Measurements from ENCODE around the gene MCOLN3. TPM values are rescaled to one million over a fixed set of nuclear protein-coding genes. Genes with fewer than 3 reads are reported as not detected.

The MCOLN3 gene
- total RNA-seq, 3 donors from 2014 or later: 2.9 to 13.6 (median 3.2) TPM

- Histone ChIP-seq H3K27ac (no peak overlapping the region), H3K4me3 (no peak overlapping the region), H3K36me3 (no peaks in the 10 kb centered on the region), H3K27me3 (no peaks in the 10 kb centered on the region), H3K4me1 (no peaks in the 10 kb centered on the region), H3K9me3 (no peaks in the 10 kb centered on the region)
- DNase-seq (ENCODE audit: low spot score in 2 of 2): no peak
- TF ChIP-seq, protein P1, sequence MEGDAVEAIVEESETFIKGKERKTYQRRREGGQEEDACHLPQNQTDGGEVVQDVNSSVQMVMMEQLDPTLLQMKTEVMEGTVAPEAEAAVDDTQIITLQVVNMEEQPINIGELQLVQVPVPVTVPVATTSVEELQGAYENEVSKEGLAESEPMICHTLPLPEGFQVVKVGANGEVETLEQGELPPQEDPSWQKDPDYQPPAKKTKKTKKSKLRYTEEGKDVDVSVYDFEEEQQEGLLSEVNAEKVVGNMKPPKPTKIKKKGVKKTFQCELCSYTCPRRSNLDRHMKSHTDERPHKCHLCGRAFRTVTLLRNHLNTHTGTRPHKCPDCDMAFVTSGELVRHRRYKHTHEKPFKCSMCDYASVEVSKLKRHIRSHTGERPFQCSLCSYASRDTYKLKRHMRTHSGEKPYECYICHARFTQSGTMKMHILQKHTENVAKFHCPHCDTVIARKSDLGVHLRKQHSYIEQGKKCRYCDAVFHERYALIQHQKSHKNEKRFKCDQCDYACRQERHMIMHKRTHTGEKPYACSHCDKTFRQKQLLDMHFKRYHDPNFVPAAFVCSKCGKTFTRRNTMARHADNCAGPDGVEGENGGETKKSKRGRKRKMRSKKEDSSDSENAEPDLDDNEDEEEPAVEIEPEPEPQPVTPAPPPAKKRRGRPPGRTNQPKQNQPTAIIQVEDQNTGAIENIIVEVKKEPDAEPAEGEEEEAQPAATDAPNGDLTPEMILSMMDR (IDR thresholded peaks at IDR 0.05): no peak
- TF ChIP-seq POLR2A (IDR thresholded peaks at IDR 0.05) (no peak), POLR2AphosphoS5 (IDR thresholded peaks at IDR 0.05) (no peak)
- intact Hi-C loops (cut with DNase I; ENCODE audit: low total_unique reads): no loop called here
Observed at GRCh38 chr1:85041793-85042192, 6.5 kb downstream of the MCOLN3 start.

DNA sequence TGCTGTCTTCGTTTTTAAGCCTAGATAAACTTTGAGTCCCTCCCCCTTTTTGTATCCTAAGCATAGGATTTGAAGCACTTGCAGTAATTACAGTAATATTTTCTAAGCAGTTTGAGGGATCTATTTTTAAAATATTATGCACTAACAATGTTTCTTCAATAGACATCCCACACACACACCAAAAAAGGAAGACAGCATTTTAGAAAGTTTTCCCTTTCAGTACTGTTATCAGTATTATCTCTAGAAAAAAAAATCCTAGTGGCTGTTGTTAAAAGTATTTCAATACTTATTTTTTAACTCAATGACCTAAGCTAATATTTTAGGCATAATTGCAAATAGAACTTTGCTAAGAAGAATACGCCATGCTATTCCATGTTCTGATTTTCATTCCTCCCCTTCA is 15.1 kb downstream of the MCOLN3 start:
- Histone ChIP-seq H3K27me3 (no peaks in the 10 kb centered on the region), H3K9me3 (no peaks in the 10 kb centered on the region), H3K36me3 (no peaks in the 10 kb centered on the region), H3K27ac (no peak overlapping the region), H3K4me3 (no peak overlapping the region), H3K4me1 (no peaks in the 10 kb centered on the region)
- no peak for DNase-seq (ENCODE audit: low spot score in 2 of 2)
- TF ChIP-seq POLR2A (IDR thresholded peaks at IDR 0.05) (no peak), POLR2AphosphoS5 (IDR thresholded peaks at IDR 0.05) (no peak)
- TF ChIP-seq, protein P1 (IDR thresholded peaks at IDR 0.05): no peak
- intact Hi-C loops (cut with DNase I; ENCODE audit: low total_unique reads): no loop called here

GRCh38 chr1:85030536-85030935 is 17.8 kb downstream of the MCOLN3 start:
- intact Hi-C loops (cut with DNase I; ENCODE audit: low total_unique reads): no loop called here
- Histone ChIP-seq H3K27me3 (no peaks in the 10 kb centered on the region), H3K27ac (no peak overlapping the region), H3K4me1 (no peaks in the 10 kb centered on the region), H3K36me3 (no peaks in the 10 kb centered on the region), H3K9me3 (no peaks in the 10 kb centered on the region), H3K4me3 (no peak overlapping the region)
- DNase-seq (ENCODE audit: low spot score in 2 of 2): no peak
- TF ChIP-seq, protein P1 (IDR thresholded peaks at IDR 0.05): no peak
- no peak for TF ChIP-seq POLR2AphosphoS5 (IDR thresholded peaks at IDR 0.05)
- TF ChIP-seq POLR2A (IDR thresholded peaks at IDR 0.05): no peak

GRCh38 chr1:85028151-85028550 is 20.1 kb downstream of the MCOLN3 start:
- Histone ChIP-seq H3K36me3 (no peaks in the 10 kb centered on the region), H3K4me3 (no peak overlapping the region), H3K4me1 (no peaks in the 10 kb centered on the region), H3K27me3 (no peaks in the 10 kb centered on the region), H3K9me3 (no peaks in the 10 kb centered on the region), H3K27ac (no peak overlapping the region)
- no peak for DNase-seq (ENCODE audit: low spot score in 2 of 2)
- TF ChIP-seq, protein P1 (IDR thresholded peaks at IDR 0.05): no peak
- TF ChIP-seq POLR2AphosphoS5 (IDR thresholded peaks at IDR 0.05) (no peak), POLR2A (IDR thresholded peaks at IDR 0.05) (no peak)
- intact Hi-C loops (cut with DNase I; ENCODE audit: low total_unique reads): no loop called here

- intact Hi-C loops (cut with DNase I; ENCODE audit: low total_unique reads): no loop called here
- Histone ChIP-seq H3K36me3 (no peaks in the 10 kb centered on the region), H3K4me3 (no peak overlapping the region), H3K27me3 (no peaks in the 10 kb centered on the region), H3K4me1 (no peaks in the 10 kb centered on the region), H3K27ac (no peak overlapping the region), H3K9me3 (no peaks in the 10 kb centered on the region)
- TF ChIP-seq POLR2AphosphoS5 (IDR thresholded peaks at IDR 0.05) (no peak), POLR2A (IDR thresholded peaks at IDR 0.05) (no peak)
- TF ChIP-seq, protein P1 (IDR thresholded peaks at IDR 0.05): no peak
- DNase-seq (ENCODE audit: low spot score in 2 of 2): no peak
Observed at GRCh38 chr1:85027242-85027983, 20.9 kb downstream of the MCOLN3 start.

Measured in breast epithelium (tissue), 4 donors.